Urothelium cell line (cell line): ENCODE measurements around the gene NRP1.

Source experiments
- DNase-seq: peaks from one replicate; pipeline ENCODE4 v3.0.0; 2011; ENCODE audit warnings: low spot score, mixed read lengths
- FAIRE-seq: peaks from 2 replicates; lab custom pipeline; 2011; peaks lifted over from hg19 to GRCh38; lab: Jason Lieb, UNC

NRP1 gene

GRCh38 chr10:33267708-33268107 lies 66.8 kb downstream of the NRP1 start:
- DNase-seq: no peak
- no peak for FAIRE-seq

- no peak for DNase-seq
- FAIRE-seq: no peak
These were observed 68.8 kb downstream of the NRP1 start for GRCh38 chr10:33265621-33266020.

- FAIRE-seq (no peak), DNase-seq (no peak)
These were observed 71.0 kb downstream of the NRP1 start for GRCh38 chr10:33263453-33263852.

- no peak for DNase-seq
These were observed 71.6 kb downstream of the NRP1 start for GRCh38 chr10:33262871-33263270.

GRCh38 chr10:33260403-33261149 lies 73.9 kb downstream of the NRP1 start:
- FAIRE-seq: peak; percentile 42
- DNase-seq: no peak

More at GRCh38 chr10:33262871-33263270, 71.6 kb downstream of the NRP1 start:
- no peak for FAIRE-seq

- no peak for FAIRE-seq
These were observed 75.5 kb downstream of the NRP1 start for GRCh38 chr10:33258967-33259366.

GRCh38 chr10:33257439-33258080 lies 76.9 kb downstream of the NRP1 start:
- DNase-seq (no peak), FAIRE-seq (no peak)

More at GRCh38 chr10:33258967-33259366, 75.5 kb downstream of the NRP1 start:
- DNase-seq: peak; percentile 73

- no peak for DNase-seq
- no peak for FAIRE-seq
These were observed 78.0 kb downstream of the NRP1 start for GRCh38 chr10:33256458-33256857.

- DNase-seq (no peak), FAIRE-seq (no peak)
These were observed 79.8 kb downstream of the NRP1 start for GRCh38 chr10:33254556-33255160.

- no peak for FAIRE-seq
These were observed 81.1 kb downstream of the NRP1 start for GRCh38 chr10:33253411-33253810.

GRCh38 chr10:33252794-33253203 lies 81.7 kb downstream of the NRP1 start:
- no peak for FAIRE-seq
- peak; percentile 51 for DNase-seq

More at GRCh38 chr10:33253411-33253810, 81.1 kb downstream of the NRP1 start:
- no peak for DNase-seq

- peak; percentile 42 for FAIRE-seq
These were observed 82.1 kb downstream of the NRP1 start for GRCh38 chr10:33252324-33252723.

GRCh38 chr10:33249659-33250345 lies 84.7 kb downstream of the NRP1 start:
- no peak for FAIRE-seq

More at GRCh38 chr10:33252324-33252723, 82.1 kb downstream of the NRP1 start:
- no peak for DNase-seq

GRCh38 chr10:33249137-33249536 lies 85.3 kb downstream of the NRP1 start:
- FAIRE-seq (no peak), DNase-seq (no peak)

More at GRCh38 chr10:33249659-33250345, 84.7 kb downstream of the NRP1 start:
- no peak for DNase-seq

GRCh38 chr10:33248638-33249037 lies 85.8 kb downstream of the NRP1 start:
- DNase-seq: peak; percentile 57

GRCh38 chr10:33247221-33247922 lies 87.1 kb downstream of the NRP1 start:
- DNase-seq (no peak), FAIRE-seq (peak; percentile 77)

More at GRCh38 chr10:33248638-33249037, 85.8 kb downstream of the NRP1 start:
- FAIRE-seq: peak; percentile 46

- no peak for DNase-seq
- FAIRE-seq: no peak
These were observed 89.1 kb downstream of the NRP1 start for GRCh38 chr10:33245343-33245742.

GRCh38 chr10:33244354-33244967 lies 90.0 kb downstream of the NRP1 start:
- DNase-seq: no peak
- no peak for FAIRE-seq

GRCh38 chr10:33243703-33244102 lies 90.8 kb downstream of the NRP1 start:
- DNase-seq (no peak), FAIRE-seq (no peak)

GRCh38 chr10:33242931-33243330 lies 91.5 kb downstream of the NRP1 start:
- no peak for FAIRE-seq
- no peak for DNase-seq
